Keratinocyte (primary cell): ENCODE measurements around the gene DPF3. TPM values are rescaled to one million over a fixed set of nuclear protein-coding genes. Genes with fewer than 3 reads are reported as not detected.

ENCODE experiments used
- DNase-seq: peaks from one replicate; pipeline ENCODE4 v3.0.0-alpha.2; 2011; ENCODE audit warnings: low read depth, missing footprints, low spot score
- FAIRE-seq: peaks from 2 replicates; lab custom pipeline; 2011; peaks lifted over from hg19 to GRCh38; lab: Jason Lieb, UNC
- H2AFZ ChIP-seq: 2 replicates; pipeline ENCODE4 v1.6.0; 2012; ENCODE audit warnings: low read length, control low read depth, inconsistent platforms; ENCODE audit not compliant: control insufficient read depth
- H3K27ac ChIP-seq: 2 replicates; pipeline ENCODE4 v1.5.1; 2011; ENCODE audit warnings: low read length; ENCODE audit not compliant: control insufficient read depth, insufficient read depth
- H3K27me3 ChIP-seq: 3 replicates; pipeline ENCODE4 v1.6.0; 2011; ENCODE audit warnings: low read length; ENCODE audit not compliant: control insufficient read depth, insufficient read depth; ENCODE audit errors: extremely low read depth
- H3K36me3 ChIP-seq, 2 experiments: 2 replicates in 1 of 2; 3 replicates in 1 of 2; pipeline ENCODE4 v1.5.1; 2011; ENCODE audit warnings: low read length in 2 of 2, mild to moderate bottlenecking in 1 of 2; ENCODE audit not compliant: control insufficient read depth in 2 of 2, insufficient read depth in 2 of 2; ENCODE audit errors: extremely low read depth in 1 of 2
- H3K4me1 ChIP-seq: 3 replicates; pipeline ENCODE4 v1.5.1; 2011; ENCODE audit warnings: low read length; ENCODE audit not compliant: control insufficient read depth, insufficient read depth; ENCODE audit errors: extremely low read depth
- H3K4me2 ChIP-seq: 3 replicates; pipeline ENCODE4 v1.6.0; 2011; ENCODE audit warnings: low read depth, low read length; ENCODE audit not compliant: control insufficient read depth, insufficient read depth; ENCODE audit errors: extremely low read depth
- H3K4me3 ChIP-seq, 3 experiments: fragments of 200-600 bp in 1 of 3; sonication (generic) in 1 of 3; 2 replicates in 2 of 3; 3 replicates in 1 of 3; pipeline ENCODE4 v1.5.1; 2011 to 2016; ENCODE audit warnings: low read length in 3 of 3, mild to moderate bottlenecking in 3 of 3, control low read depth in 2 of 3, inconsistent platforms in 1 of 3, low read depth in 1 of 3, mixed read lengths in 1 of 3, mixed run types in 1 of 3, moderate library complexity in 1 of 3; ENCODE audit not compliant: control insufficient read depth in 2 of 3, insufficient read depth in 2 of 3; ENCODE audit errors: extremely low read depth in 1 of 3
- H3K79me2 ChIP-seq: 2 replicates; pipeline ENCODE4 v1.6.0; 2012; ENCODE audit warnings: low read length; ENCODE audit not compliant: control insufficient read depth, insufficient read depth
- H3K9ac ChIP-seq: 3 replicates; pipeline ENCODE4 v1.6.0; 2011; ENCODE audit warnings: low read length; ENCODE audit not compliant: control insufficient read depth, insufficient read depth; ENCODE audit errors: extremely low read depth
- H3K9me1 ChIP-seq: 3 replicates; pipeline ENCODE4 v1.6.0; 2011; ENCODE audit warnings: low read length; ENCODE audit not compliant: control insufficient read depth, insufficient read depth; ENCODE audit errors: extremely low read depth
- H3K9me3 ChIP-seq: 2 replicates; pipeline ENCODE4 v1.5.1; 2012; ENCODE audit warnings: low read depth, low read length; ENCODE audit not compliant: control insufficient read depth
- H4K20me1 ChIP-seq: 3 replicates; pipeline ENCODE4 v1.6.0; 2011; ENCODE audit warnings: low read length; ENCODE audit not compliant: control insufficient read depth, insufficient read depth; ENCODE audit errors: extremely low read depth
- CTCF ChIP-seq, 3 experiments: IDR thresholded peaks in 1 of 3; conservative IDR thresholded peaks in 1 of 3; optimal IDR thresholded peaks in 1 of 3; 2 replicates in 2 of 3; 3 replicates in 1 of 3; pipeline versions ENCODE3 to v1.5.1; 2011; ENCODE audit warnings: low read length in 3 of 3, mild to moderate bottlenecking in 3 of 3, moderate library complexity in 2 of 3, control low read depth in 1 of 3, inconsistent platforms in 1 of 3; ENCODE audit not compliant: insufficient read depth in 2 of 3; ENCODE audit errors: extremely low read depth in 1 of 3
- EZH2 ChIP-seq: IDR thresholded peaks from one replicate; pipeline ENCODE4 v1.6.1; 2012; ENCODE audit warnings: inconsistent platforms, mild to moderate bottlenecking, low read length, moderate library complexity
- dilution Hi-C: fragments of 300-500 bp; cut with MboI; formaldehyde crosslinking; loops from one replicate; pipeline ENCODE4 v1.7.0; 2020; ENCODE audit warnings: low sequenced_read_pairs; ENCODE audit not compliant: extremely low pct_ligation_motif_present
- polyA plus RNA-seq, 5 experiments: library from polyadenylated mRNA; depleted of rRNA in 3 of 5; stranded (reverse) in 3 of 5; stranded (forward) in 1 of 5; unstranded in 1 of 5; fragments of >200 nt; gene quantifications; 1 replicate in 1 of 5; 2 replicates in 3 of 5; 3 replicates in 1 of 5; pipeline versions ENCODE4 v1.2.1 to v1.2.3, GENCODE V29; 2011 to 2012; ENCODE audit warnings: missing spikeins in 2 of 5, low read depth in 1 of 5, low replicate concordance in 1 of 5

Gene DPF3
- polyA plus RNA-seq, 1 donor (not counting 4 experiments of a cell fraction or from before 2014, with no cell fraction given): 1.1 TPM

- no peak for FAIRE-seq
These were observed 167.5 kb downstream of the DPF3 start for GRCh38 chr14:72726444-72726843.

GRCh38 chr14:72723858-72724530, 169.9 kb downstream of the DPF3 start:
- TF ChIP-seq CTCF (optimal IDR thresholded peaks at IDR 0.05 in 1 of 3, IDR thresholded peaks at IDR 0.05 in 1 of 3, conservative IDR thresholded peaks at IDR 0.05 in 1 of 3; ENCODE audit: extremely low read depth in 1 of 3, insufficient read depth in 2 of 3, low read length in 3 of 3) (no peak), EZH2 (no peak)
- H3K27ac ChIP-seq: no peak overlapping the region
- H3K4me2 ChIP-seq: no peak overlapping the region
- no peaks in the 10 kb centered on the region for H3K9me1 ChIP-seq
- no peaks in the 10 kb centered on the region for H3K27me3 ChIP-seq
- H3K9ac ChIP-seq: no peak overlapping the region
- no peak overlapping the region for H3K4me3 ChIP-seq
- FAIRE-seq: no peak
- no peaks in the 10 kb centered on the region for H3K36me3 ChIP-seq
- dilution Hi-C loops: no loop called here
- no peaks in the 10 kb centered on the region for H3K79me2 ChIP-seq
- no peak overlapping the region for H2AFZ ChIP-seq
- H3K9me3 ChIP-seq: no peaks in the 10 kb centered on the region
- H4K20me1 ChIP-seq: no peaks in the 10 kb centered on the region
- no peaks in the 10 kb centered on the region for H3K4me1 ChIP-seq
- DNase-seq: no peak

More at GRCh38 chr14:72726444-72726843, 167.5 kb downstream of the DPF3 start:
- H4K20me1 ChIP-seq: no peaks in the 10 kb centered on the region
- no peak overlapping the region for H3K4me3 ChIP-seq
- DNase-seq: no peak
- no peaks in the 10 kb centered on the region for H3K9me1 ChIP-seq
- H3K27ac ChIP-seq: no peak overlapping the region
- H3K4me2 ChIP-seq: no peak overlapping the region
- no peak overlapping the region for H3K9ac ChIP-seq
- H3K9me3 ChIP-seq: no peaks in the 10 kb centered on the region
- H3K36me3 ChIP-seq: no peaks in the 10 kb centered on the region
- no peaks in the 10 kb centered on the region for H3K4me1 ChIP-seq
- H2AFZ ChIP-seq: no peak overlapping the region
- dilution Hi-C loops: no loop called here
- TF ChIP-seq EZH2: no peak
- no peak for TF ChIP-seq CTCF (optimal IDR thresholded peaks at IDR 0.05 in 1 of 3, IDR thresholded peaks at IDR 0.05 in 1 of 3, conservative IDR thresholded peaks at IDR 0.05 in 1 of 3; ENCODE audit: extremely low read depth in 1 of 3, insufficient read depth in 2 of 3, low read length in 3 of 3)
- peaks cover under 1% of the 10 kb centered on the region for H3K27me3 ChIP-seq
- H3K79me2 ChIP-seq: no peaks in the 10 kb centered on the region
